AG10803 (cell line): ENCODE data around the gene DELE1.

Source experiments
- DNase-seq: peaks from one replicate; pipeline ENCODE4 v3.0.0; 2010; ENCODE audit warnings: low read depth
- H3K4me3 ChIP-seq: 2 replicates; pipeline ENCODE4 v1.5.1; 2011; ENCODE audit warnings: mild to moderate bottlenecking, low read length, control low read depth
- TF ChIP-seq, protein P1 (sequence below): conservative IDR thresholded peaks from 2 replicates; pipeline ENCODE4 v1.5.1; 2011; ENCODE audit warnings: mild to moderate bottlenecking, low read length, control low read depth, inconsistent platforms

DELE1 gene

DNA sequence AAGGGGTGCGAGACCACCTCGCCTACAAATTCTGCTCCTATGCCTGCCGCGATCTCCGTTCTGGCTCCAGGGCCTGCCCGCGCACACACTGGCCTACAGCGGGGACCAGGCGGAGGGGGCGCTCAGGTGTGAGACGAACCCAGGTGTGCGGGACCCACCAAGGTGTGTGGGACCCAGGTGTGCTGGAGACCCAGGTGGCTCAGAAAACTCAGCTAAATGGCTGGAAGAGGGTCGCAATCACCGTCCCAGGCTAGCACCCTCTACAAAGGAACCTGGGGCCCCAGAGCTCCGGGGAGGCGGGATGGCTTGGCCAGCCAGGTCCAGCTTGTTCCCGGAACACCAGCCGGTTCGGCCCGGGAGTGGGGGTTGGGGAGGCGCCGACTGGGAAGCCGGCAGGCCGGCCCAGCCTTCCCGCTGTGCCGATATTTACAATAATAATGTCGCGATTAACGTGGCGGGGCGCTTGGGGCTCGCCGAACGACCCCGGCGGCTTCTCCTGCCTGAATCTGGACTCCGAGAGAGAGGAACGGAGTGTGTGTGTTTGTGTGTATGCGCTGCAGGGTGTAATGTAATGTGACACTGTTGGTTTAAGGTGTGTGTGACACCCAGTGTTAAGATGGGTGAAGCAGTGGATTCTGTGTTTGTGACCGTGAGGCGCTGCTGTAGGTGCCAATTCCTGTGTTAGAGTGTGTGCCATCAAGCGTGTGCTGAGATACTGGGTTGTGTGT lies 46.9 kb upstream of the DELE1 start:
- no peak overlapping the region for H3K4me3 ChIP-seq
- DNase-seq: no peak
- TF ChIP-seq, protein P1, sequence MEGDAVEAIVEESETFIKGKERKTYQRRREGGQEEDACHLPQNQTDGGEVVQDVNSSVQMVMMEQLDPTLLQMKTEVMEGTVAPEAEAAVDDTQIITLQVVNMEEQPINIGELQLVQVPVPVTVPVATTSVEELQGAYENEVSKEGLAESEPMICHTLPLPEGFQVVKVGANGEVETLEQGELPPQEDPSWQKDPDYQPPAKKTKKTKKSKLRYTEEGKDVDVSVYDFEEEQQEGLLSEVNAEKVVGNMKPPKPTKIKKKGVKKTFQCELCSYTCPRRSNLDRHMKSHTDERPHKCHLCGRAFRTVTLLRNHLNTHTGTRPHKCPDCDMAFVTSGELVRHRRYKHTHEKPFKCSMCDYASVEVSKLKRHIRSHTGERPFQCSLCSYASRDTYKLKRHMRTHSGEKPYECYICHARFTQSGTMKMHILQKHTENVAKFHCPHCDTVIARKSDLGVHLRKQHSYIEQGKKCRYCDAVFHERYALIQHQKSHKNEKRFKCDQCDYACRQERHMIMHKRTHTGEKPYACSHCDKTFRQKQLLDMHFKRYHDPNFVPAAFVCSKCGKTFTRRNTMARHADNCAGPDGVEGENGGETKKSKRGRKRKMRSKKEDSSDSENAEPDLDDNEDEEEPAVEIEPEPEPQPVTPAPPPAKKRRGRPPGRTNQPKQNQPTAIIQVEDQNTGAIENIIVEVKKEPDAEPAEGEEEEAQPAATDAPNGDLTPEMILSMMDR: no peak

DNA sequence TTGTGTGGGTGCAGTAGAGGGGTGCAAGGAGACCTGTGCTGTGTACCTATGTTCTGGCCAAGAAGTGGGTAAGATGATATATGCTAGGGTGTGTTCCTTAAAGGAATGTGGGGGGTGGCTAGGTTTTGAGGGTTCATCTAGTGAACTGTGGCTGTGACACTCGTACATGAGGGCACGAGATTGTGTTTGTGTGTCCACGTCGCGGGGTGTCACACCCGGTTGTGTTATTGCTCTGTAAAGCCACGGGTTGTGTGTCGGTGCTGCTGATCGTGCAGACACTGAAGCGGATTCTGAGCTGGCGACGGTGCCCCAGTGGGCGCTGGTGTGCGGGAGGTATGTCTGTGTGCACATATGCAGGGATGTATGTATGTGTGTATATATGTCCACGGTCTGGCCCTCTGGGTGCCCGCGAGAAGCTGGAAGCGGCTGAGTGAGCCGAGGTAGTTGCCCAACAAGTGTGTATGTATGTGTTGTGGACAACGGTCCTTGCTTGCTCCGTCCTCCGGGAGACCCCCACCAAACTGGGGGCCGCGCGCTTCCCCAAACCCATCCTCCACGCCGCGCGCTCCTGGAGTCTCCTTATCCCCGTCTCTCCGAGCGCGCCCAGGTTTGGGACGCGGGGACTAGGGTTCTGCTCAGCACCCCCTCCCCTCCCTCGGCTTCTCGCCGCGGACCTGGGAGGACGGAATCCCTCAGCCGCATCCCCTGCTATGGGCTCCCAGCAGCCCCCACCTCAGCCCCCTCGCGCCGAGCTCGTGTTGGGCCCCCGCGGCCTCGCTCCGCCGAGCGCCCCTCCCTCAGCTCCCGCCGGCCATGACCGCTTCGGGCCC lies 46.1 kb upstream of the DELE1 start:
- TF ChIP-seq, protein P1: no peak
- no peak for DNase-seq
- peak overlapping the region; percentile 49 for H3K4me3 ChIP-seq

DNA sequence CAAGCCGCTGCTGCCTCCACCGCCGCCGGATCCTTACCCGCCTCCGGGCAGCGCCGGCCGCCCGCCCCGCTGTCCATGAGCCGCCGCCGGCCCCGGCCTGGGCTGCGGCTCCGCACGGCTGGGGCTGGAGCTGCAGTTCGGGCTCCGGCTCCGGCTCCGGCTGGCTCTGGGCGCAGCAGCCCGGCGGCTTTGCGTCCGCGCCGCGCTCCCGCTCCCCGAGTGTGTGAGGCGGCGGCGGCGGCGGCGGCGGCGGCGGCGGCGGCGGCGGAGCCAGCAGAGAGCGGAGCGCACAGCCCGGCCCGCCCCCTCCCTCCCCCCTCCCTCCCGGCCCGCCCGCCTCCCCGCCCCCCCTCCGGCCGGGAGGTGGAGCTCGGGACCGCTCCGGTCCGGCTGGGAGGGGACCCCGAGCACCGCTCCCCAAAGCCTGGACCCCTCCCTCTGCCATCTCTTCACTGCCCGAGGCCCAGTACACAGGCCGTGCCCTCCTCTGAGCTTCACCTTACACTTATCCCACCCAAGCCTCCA lies 45.4 kb upstream of the DELE1 start, which contains the start of gene PCDH1:
PCDH1 (minus strand) TSS at position 225 of the 525 bp plus-strand sequence; CDS start at position 77, 148 bp downstream.
- TF ChIP-seq, protein P1: no peak
- H3K4me3 ChIP-seq: peak within 1 kb of the TSS; percentile 49
- DNase-seq: peak; percentile 40

DNA sequence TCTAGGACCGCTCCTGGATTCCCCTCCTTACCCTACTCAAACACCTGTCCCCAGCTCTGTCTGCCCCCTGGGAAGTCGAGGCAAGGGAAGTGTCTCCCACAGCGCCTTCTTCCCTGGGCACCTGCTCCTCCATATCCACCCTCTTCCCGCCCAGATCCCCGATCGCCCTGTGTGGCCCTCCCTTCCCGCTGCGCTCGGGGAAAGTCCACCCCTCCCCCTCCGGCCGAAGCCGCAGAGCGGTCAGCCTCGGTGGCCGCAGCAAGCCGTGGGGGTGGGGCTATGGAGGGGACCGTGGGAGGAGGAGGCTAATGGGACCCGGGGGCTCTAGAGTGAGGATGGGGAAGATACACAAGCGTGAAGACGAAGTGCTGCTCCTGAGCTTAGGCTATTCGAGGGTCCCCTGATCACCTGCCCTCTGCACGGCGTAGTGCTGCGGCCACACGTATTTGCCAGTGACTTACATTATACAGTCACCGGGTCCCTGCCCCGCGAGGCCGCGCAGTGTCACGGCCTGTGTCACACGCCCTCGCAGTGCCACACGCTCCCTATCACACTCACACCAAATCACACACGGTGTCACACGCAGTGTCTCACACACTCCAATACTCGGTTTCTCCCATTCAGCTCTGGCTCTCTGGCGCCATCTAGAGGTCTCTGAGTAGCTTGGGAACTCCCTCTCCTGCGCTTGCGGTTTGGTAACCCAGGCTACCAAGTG lies 44.8 kb upstream of the DELE1 start:
- H3K4me3 ChIP-seq: peak overlapping the region; percentile 44
- DNase-seq: peak; percentile 82

DNA sequence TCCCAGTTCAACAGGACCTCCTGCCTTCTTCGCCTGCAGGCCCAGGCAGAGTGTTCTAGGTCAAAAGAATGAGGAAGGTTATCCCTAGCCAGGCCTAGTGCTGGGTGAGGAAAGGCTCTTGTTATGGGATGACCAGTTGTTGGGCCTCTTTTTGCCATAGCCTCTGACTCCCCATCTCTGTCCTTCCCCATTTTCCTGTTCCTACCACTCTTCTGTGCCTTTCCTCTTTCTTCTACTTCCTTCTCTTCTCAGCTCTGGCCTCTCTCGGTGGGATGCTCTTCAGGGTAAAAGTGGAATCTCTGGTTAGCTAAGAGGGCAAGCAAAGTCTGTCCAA lies 44.3 kb upstream of the DELE1 start:
- no peak for DNase-seq
- TF ChIP-seq, protein P1: no peak
- no peak overlapping the region for H3K4me3 ChIP-seq

More for the DNA sequence above, 44.8 kb upstream of the DELE1 start:
- TF ChIP-seq, protein P1: peak; percentile 99

DNA sequence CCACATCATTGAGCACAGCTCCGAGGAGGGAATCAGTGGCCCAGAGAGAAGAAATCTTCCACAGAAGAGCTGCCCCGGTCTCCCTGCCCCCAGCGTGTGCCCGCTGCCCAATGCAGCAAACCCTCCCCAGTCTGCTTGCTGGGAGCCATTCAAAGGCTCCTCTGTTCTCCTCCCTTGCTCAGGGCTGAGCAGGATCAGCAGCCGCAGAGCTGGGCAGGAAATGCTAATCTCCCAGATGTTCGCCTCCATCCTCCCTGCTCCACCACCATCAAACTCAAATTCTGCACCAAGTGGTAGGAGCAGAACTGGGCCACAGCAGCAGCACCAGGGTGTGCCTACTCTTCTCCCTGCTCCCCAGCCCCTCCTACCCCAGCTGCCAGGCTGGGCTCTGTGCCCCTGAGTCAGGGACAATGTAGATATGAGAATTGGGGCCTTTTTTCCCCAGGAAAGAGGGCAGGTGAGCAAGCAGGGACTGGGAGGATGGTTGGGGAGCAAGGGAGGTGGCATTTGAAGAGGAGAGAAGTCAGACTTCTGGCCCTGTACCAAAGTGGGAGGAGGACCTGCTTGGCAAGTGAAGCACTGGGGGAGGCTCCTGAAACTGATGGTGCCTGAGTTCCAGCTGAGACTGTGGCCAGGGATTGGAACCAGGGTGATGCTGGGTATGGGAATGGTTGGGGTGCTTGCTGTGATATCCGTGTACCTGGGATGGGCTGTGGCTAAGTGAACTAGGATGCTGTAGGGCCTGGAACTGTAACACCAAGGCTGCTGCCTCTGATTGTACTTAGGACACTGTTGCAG lies 43.5 kb upstream of the DELE1 start:
- DNase-seq: no peak
- TF ChIP-seq, protein P1: no peak
- no peak overlapping the region for H3K4me3 ChIP-seq
